ENCODE measurements around the gene DNAH6.
"Not testable (repeated sequence)": the region's sequence is repeated elsewhere in the genome, so short reads cannot be mapped to it uniquely, and the experiment has no call there.

Gene DNAH6

GRCh38 chr2:84496386-84496785 lies 19.9 kb upstream of the DNAH6 start:
- in situ Hi-C loops (cut with HindIII; ENCODE audit: low sequenced_read_pairs): no loop called here
- no peak overlapping the region for H3K4me3 ChIP-seq (ENCODE audit: low read depth, low read length)
- no peak for TF ChIP-seq CTCF (IDR thresholded peaks at IDR 0.05; ENCODE audit: low read depth, low read length)

GRCh38 chr2:84497285-84497684 lies 19.0 kb upstream of the DNAH6 start:
- no peak for TF ChIP-seq CTCF (IDR thresholded peaks at IDR 0.05; ENCODE audit: low read depth, low read length)
- no peak overlapping the region for H3K4me3 ChIP-seq (ENCODE audit: low read depth, low read length)
- in situ Hi-C loops (cut with HindIII; ENCODE audit: low sequenced_read_pairs): no loop called here
- no peak for DNase-seq (ENCODE audit: low read depth, low spot score)

More at GRCh38 chr2:84496386-84496785, 19.9 kb upstream of the DNAH6 start:
- no peak for DNase-seq (ENCODE audit: low read depth, low spot score)

DNA sequence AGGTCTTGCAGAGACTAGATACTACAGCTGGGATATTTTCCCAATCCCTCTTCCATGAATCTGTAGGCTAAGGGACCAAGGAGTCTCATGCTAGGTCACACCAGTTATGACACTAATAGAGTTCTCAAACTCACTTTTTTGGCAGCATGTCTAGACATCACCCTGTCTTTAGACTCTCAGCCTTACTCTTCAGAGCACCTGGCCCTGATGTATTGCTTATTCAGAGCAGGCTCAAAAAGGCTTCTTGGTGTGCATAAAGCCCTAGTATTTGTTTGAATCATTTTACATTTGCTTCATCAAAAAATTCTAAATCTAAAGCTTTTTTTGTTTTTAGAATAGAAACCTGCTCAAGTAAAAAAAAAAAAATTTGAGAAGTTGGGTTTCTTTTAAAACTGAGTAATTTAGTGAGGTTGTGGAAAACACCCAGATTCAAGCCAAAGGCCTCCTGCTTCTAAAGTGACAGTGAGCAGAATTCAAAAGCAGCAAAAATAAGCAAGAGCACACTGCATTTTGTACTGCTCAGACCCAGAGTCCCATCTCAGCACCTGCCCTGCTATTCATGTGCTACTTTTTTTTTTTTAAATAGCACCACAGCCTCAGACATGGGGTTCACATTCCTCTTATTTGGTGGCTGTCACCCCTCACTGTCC lies 18.0 kb upstream of the DNAH6 start:
- in situ Hi-C loops (cut with HindIII; ENCODE audit: low sequenced_read_pairs): no loop called here
- no peak for TF ChIP-seq CTCF (IDR thresholded peaks at IDR 0.05; ENCODE audit: low read depth, low read length)
- DNase-seq (ENCODE audit: low read depth, low spot score): no peak
- no peak overlapping the region for H3K4me3 ChIP-seq (ENCODE audit: low read depth, low read length)

- in situ Hi-C loops (cut with HindIII; ENCODE audit: low sequenced_read_pairs); DNase-seq (ENCODE audit: low read depth, low spot score); H3K4me3 ChIP-seq (ENCODE audit: low read depth, low read length): not testable (repeated sequence)
These were observed 5.3 kb upstream of the DNAH6 start for GRCh38 chr2:84511024-84511423.

- no peak for DNase-seq (ENCODE audit: low read depth, low spot score)
- H3K4me3 ChIP-seq (ENCODE audit: low read depth, low read length): peak overlapping the region; percentile 58
- TF ChIP-seq CTCF (IDR thresholded peaks at IDR 0.05; ENCODE audit: low read depth, low read length): no peak
- in situ Hi-C loops (cut with HindIII; ENCODE audit: low sequenced_read_pairs): no loop called here
These were observed 510 bp upstream of the DNAH6 start for GRCh38 chr2:84515788-84516187.

DNA sequence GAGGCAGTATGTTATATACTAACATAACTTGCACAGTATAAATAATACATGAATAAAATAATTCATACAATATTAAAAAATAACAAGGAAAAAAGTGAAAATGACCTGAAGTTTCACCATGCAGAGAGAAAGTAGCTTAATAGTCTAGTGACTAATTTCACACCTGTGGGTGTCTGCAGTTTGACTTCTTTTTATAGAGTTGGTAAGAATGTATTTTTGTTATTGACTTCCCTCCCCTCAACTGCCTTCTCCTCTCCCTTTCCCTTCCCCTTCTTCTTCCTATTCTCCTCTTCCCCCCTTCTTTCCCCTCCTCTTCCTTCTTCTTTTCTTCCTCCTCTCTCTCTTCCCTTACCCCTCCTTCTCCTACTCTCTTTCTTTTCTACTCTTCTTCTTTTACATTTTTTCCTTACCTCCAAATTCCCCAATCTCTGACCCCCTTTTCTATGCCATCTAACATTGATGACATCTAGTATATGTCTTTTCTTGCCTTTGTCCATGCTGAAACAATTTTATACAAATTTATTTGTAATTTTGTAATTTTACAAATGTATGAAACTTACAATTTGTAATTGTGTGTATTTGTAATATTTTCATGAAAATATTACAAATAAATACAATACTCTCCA lies 3.1 kb downstream of the DNAH6 start:
- TF ChIP-seq CTCF (IDR thresholded peaks at IDR 0.05; ENCODE audit: low read depth, low read length): no peak
- no peak overlapping the region for H3K4me3 ChIP-seq (ENCODE audit: low read depth, low read length)
- in situ Hi-C loops (cut with HindIII; ENCODE audit: low sequenced_read_pairs): no loop called here
- DNase-seq (ENCODE audit: low read depth, low spot score): no peak

GRCh38 chr2:84526562-84526961 lies 10.3 kb downstream of the DNAH6 start:
- DNase-seq (ENCODE audit: low read depth, low spot score): no peak

More at GRCh38 chr2:84526562-84526961, 10.3 kb downstream of the DNAH6 start:
- in situ Hi-C loops (cut with HindIII; ENCODE audit: low sequenced_read_pairs): no loop called here
- TF ChIP-seq CTCF (IDR thresholded peaks at IDR 0.05; ENCODE audit: low read depth, low read length): no peak
- H3K4me3 ChIP-seq (ENCODE audit: low read depth, low read length): no peak overlapping the region
